HG02943 (cell line): Measurements from ENCODE around the gene RNLS.
"Not testable (repeated sequence)": the region's sequence is repeated elsewhere in the genome, so short reads cannot be mapped to it uniquely, and the experiment has no call there.

ENCODE experiments used
- ATAC-seq: cut with Tn5 transposase; IDR thresholded peaks from one replicate; pipeline ENCODE4 v1.9.1; 2021; ENCODE audit warnings: mild to moderate bottlenecking, low read depth, moderate library complexity; ENCODE audit not compliant: unreplicated experiment

The RNLS gene

GRCh38 chr10:88489107-88489506, 94.0 kb downstream of the RNLS start:
- no peak for ATAC-seq

GRCh38 chr10:88486816-88487215, 96.3 kb downstream of the RNLS start:
- not testable (repeated sequence) for ATAC-seq

GRCh38 chr10:88482220-88482619, 100.9 kb downstream of the RNLS start:
- no peak for ATAC-seq

- no peak for ATAC-seq
These were observed 104.9 kb downstream of the RNLS start for GRCh38 chr10:88478256-88478655.

GRCh38 chr10:88477343-88478085, 105.6 kb downstream of the RNLS start:
- ATAC-seq, result no peak

- ATAC-seq, result no peak
These were observed 108.0 kb downstream of the RNLS start for GRCh38 chr10:88474884-88475844.

- ATAC-seq, result no peak
These were observed 108.9 kb downstream of the RNLS start for GRCh38 chr10:88473989-88474883.

GRCh38 chr10:88472540-88472939, 110.6 kb downstream of the RNLS start:
- no peak for ATAC-seq

GRCh38 chr10:88471899-88472298, 111.2 kb downstream of the RNLS start:
- no peak for ATAC-seq

- no peak for ATAC-seq
These were observed 115.2 kb downstream of the RNLS start for GRCh38 chr10:88467835-88468485.

GRCh38 chr10:88466786-88467185, 116.3 kb downstream of the RNLS start:
- ATAC-seq, result no peak

- ATAC-seq, result no peak
These were observed 117.4 kb downstream of the RNLS start for GRCh38 chr10:88465765-88466164.

- ATAC-seq, result no peak
These were observed 119.3 kb downstream of the RNLS start for GRCh38 chr10:88463811-88464210.

GRCh38 chr10:88461426-88461825, 121.7 kb downstream of the RNLS start:
- no peak for ATAC-seq

- no peak for ATAC-seq
These were observed 123.6 kb downstream of the RNLS start for GRCh38 chr10:88459530-88459929.

- ATAC-seq, result no peak
These were observed 124.9 kb downstream of the RNLS start for GRCh38 chr10:88458209-88458608.

- no peak for ATAC-seq
These were observed 125.5 kb downstream of the RNLS start for GRCh38 chr10:88457660-88458059.

GRCh38 chr10:88456730-88457129, 126.4 kb downstream of the RNLS start:
- no peak for ATAC-seq

- no peak for ATAC-seq
These were observed 127.3 kb downstream of the RNLS start for GRCh38 chr10:88455831-88456230.

GRCh38 chr10:88450201-88450600, 132.9 kb downstream of the RNLS start:
- no peak for ATAC-seq
